Measurements from ENCODE around the gene ZBTB7B.

DNA sequence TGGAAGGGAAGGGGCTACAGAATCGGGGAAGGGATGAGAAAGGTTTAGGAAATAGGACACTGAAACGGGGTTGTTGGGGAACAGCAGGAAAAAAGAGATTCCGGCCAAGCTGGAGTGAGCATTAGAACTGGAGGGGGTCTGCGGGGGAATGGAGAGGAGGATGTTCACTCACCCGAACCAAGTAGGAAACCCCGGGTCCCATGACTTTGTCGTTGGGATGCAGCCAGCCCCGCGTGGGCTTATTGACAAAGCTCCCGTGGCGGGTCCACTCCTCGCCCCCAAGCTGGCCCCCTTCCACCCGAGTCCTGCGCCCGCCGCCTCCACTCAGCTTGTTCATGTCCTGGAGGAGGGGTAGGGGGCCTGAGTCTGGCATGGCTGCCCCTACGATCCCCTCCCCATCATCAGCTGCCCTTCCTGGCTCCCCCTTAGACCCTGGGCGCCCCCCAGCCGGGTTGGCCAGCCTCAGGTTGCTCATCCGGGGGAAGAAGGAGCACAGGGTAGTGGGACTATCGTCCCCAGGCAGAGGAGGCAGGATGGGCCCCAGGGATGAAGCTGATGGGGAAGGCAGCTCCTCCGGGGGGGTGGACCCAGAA, 32.6 kb upstream of the ZBTB7B start:
- TF ChIP-seq EZH2 (IDR thresholded peaks at IDR 0.05; ENCODE audit: insufficient read depth, poor library complexity, severe bottlenecking) (no peak), EZH2phosphoT487 (IDR thresholded peaks at IDR 0.05; ENCODE audit: insufficient read depth, low read depth) (no peak)

Measured in GM23248 (cell line).